ENCODE measurements around the gene LRP1.

Gene LRP1

GRCh38 chr12:57079821-57080220 lies 48.5 kb upstream of the LRP1 start (continued):
- TF ChIP-seq TSHZ2 (CRISPR knock-in tag; IDR thresholded peaks at IDR 0.05) (no peak), ZNF70 (CRISPR knock-in tag; IDR thresholded peaks at IDR 0.05) (no peak)

GRCh38 chr12:57080855-57081254 lies 47.4 kb upstream of the LRP1 start:
- no peak for TF ChIP-seq SNAI2 (CRISPR knock-in tag; IDR thresholded peaks at IDR 0.05)
- no peak for TF ChIP-seq ARNTL (CRISPR knock-in tag; IDR thresholded peaks at IDR 0.05; ENCODE audit: borderline replicate concordance, low read depth)
- TF ChIP-seq CSRNP3 (CRISPR knock-in tag; IDR thresholded peaks at IDR 0.05): no peak
- no peak for TF ChIP-seq TSHZ2 (CRISPR knock-in tag; IDR thresholded peaks at IDR 0.05)
- TF ChIP-seq ZFP3 (CRISPR knock-in tag; IDR thresholded peaks at IDR 0.05): no peak
- TF ChIP-seq CSDC2 (CRISPR knock-in tag; IDR thresholded peaks at IDR 0.05): no peak
- TF ChIP-seq ZC3H10 (CRISPR knock-in tag; IDR thresholded peaks at IDR 0.05): no peak
- no peak for TF ChIP-seq TOX (CRISPR knock-in tag; IDR thresholded peaks at IDR 0.05; ENCODE audit: borderline replicate concordance)
- no peak for TF ChIP-seq POU6F1 (CRISPR knock-in tag; IDR thresholded peaks at IDR 0.05; ENCODE audit: borderline replicate concordance, low read depth)
- TF ChIP-seq ZNF8 (CRISPR knock-in tag; IDR thresholded peaks at IDR 0.05): no peak
- ATAC-seq: no peak

GRCh38 chr12:57085999-57086492 lies 42.2 kb upstream of the LRP1 start:
- no peak for TF ChIP-seq SNAI2 (CRISPR knock-in tag; IDR thresholded peaks at IDR 0.05)
- no peak for TF ChIP-seq TSHZ2 (CRISPR knock-in tag; IDR thresholded peaks at IDR 0.05)
- no peak for TF ChIP-seq OSR1 (CRISPR knock-in tag; IDR thresholded peaks at IDR 0.05)
- no peak for TF ChIP-seq ESRRG (CRISPR knock-in tag; IDR thresholded peaks at IDR 0.05)
- no peak for TF ChIP-seq ZNF565 (CRISPR knock-in tag; conservative IDR thresholded peaks at IDR 0.05; ENCODE audit: low read depth)
- ATAC-seq: no peak

GRCh38 chr12:57086493-57087009 lies 41.7 kb upstream of the LRP1 start:
- TF ChIP-seq CSDC2 (CRISPR knock-in tag; IDR thresholded peaks at IDR 0.05): no peak
- TF ChIP-seq POU6F1 (CRISPR knock-in tag; IDR thresholded peaks at IDR 0.05; ENCODE audit: borderline replicate concordance, low read depth): no peak
- TF ChIP-seq ZFP30 (CRISPR knock-in tag; IDR thresholded peaks at IDR 0.05): no peak
- TF ChIP-seq ZC3H10 (CRISPR knock-in tag; IDR thresholded peaks at IDR 0.05): no peak
- peak; percentile 57; the same call in 1 of the 2 replicates for TF ChIP-seq PATZ1 (CRISPR knock-in tag; IDR thresholded peaks at IDR 0.05; ENCODE audit: borderline replicate concordance)
- ATAC-seq: peak; percentile 37
